Measurements from ENCODE around the gene CENPF.

- TF ChIP-seq FOXM1 (IDR thresholded peaks at IDR 0.05; ENCODE audit: borderline replicate concordance) (no peak), SUZ12 (IDR thresholded peaks at IDR 0.05) (no peak), TARDBP (IDR thresholded peaks at IDR 0.05) (no peak), FOXA1 (IDR thresholded peaks at IDR 0.05) (no peak), SP1 (IDR thresholded peaks at IDR 0.05) (no peak), HDGF (IDR thresholded peaks at IDR 0.05; ENCODE audit: borderline replicate concordance) (no peak), ELF4 (IDR thresholded peaks at IDR 0.05) (no peak), ZNF384 (IDR thresholded peaks at IDR 0.05) (no peak), FOXK2 (IDR thresholded peaks at IDR 0.05) (no peak), BHLHE40 (IDR thresholded peaks at IDR 0.05; ENCODE audit: borderline replicate concordance) (no peak)
- TF ChIP-seq, protein P1, sequence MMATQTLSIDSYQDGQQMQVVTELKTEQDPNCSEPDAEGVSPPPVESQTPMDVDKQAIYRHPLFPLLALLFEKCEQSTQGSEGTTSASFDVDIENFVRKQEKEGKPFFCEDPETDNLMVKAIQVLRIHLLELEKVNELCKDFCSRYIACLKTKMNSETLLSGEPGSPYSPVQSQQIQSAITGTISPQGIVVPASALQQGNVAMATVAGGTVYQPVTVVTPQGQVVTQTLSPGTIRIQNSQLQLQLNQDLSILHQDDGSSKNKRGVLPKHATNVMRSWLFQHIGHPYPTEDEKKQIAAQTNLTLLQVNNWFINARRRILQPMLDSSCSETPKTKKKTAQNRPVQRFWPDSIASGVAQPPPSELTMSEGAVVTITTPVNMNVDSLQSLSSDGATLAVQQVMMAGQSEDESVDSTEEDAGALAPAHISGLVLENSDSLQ (IDR thresholded peaks at IDR 0.05): no peak
Observed at GRCh38 chr1:214583113-214583512, 19.9 kb upstream of the CENPF start.
